HG03025 (cell line): ENCODE measurements around the gene GPATCH3.
"Not testable (repeated sequence)": the region's sequence is repeated elsewhere in the genome, so short reads cannot be mapped to it uniquely, and the experiment has no call there.

Source experiments
- ATAC-seq: cut with Tn5 transposase; IDR thresholded peaks from one replicate; pipeline ENCODE4 v1.9.1; 2021; ENCODE audit warnings: mild to moderate bottlenecking, moderate library complexity; ENCODE audit not compliant: unreplicated experiment, low FRiP score

GPATCH3 gene

GRCh38 chr1:26900001-26900814, at the start of gene GPATCH3:
TSS of gene GPATCH3 (minus strand) at chr1:26900467. CDS start at chr1:26900442, 25 bp downstream.
- ATAC-seq, result no peak

DNA sequence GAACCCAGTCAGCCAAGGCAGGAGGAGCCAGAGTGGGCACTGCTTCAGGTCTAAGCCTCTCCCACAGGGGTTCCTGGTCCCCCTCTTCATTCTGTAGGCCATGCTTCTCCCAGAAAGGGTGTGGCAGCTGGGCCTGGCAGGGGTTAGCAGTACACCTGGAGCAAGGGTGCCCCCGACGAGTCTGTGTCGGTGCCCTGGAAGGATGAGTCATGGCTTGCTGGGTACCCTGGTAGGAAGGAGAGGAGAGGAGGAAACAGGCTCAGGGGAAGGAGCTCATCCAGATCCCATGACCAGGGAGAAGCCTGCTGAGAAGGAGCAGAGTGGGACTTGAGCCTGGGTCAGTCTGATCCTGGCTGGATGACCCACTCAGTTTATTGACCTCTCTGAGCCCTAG, 49.7 kb upstream of the GPATCH3 start:
- no peak for ATAC-seq

- ATAC-seq, result no peak
Observed at GRCh38 chr1:26949266-26949925, 49.1 kb upstream of the GPATCH3 start.

DNA sequence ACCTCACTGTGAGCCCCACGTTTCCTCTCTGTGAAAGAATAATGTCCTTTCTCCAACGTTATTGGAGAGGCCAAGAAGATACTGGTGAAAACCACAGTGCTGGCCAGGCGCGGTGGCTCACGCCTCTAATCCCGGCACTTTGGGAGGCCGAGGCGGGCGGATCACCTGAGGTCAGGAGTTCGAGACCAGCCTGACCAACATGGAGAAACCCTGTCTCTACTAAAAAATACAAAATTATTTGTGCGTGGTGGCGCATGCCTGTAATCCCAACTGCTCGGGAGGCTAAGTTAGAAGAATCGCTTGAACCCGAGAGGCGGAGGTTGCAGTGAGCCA, 48.4 kb upstream of the GPATCH3 start:
- ATAC-seq, result not testable (repeated sequence)

- no peak for ATAC-seq
Observed at GRCh38 chr1:26946270-26946669, 46.0 kb upstream of the GPATCH3 start.

GRCh38 chr1:26945728-26946127, 45.5 kb upstream of the GPATCH3 start:
- no peak for ATAC-seq

DNA sequence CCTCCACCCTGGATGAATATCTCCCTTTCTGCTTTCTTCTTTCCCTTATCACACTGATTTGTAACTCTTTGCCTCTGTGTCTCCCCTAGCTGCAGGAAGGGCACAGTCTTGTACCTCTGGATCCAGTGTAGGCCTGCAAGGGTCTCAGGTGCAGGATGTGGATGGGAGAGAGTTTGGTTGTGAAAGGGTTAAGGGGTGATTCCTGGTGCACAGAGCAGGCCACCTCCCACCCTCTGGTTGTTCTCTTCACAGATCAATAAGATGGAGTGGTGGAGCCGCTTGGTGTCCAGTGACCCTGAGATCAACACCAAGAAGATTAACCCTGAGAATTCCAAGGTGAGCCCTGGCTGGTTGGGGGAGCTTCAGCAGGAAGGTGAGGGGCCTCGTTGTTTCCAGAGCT, 44.9 kb upstream of the GPATCH3 start:
- no peak for ATAC-seq

GRCh38 chr1:26942656-26943055, 42.4 kb upstream of the GPATCH3 start:
- no peak for ATAC-seq

- ATAC-seq, result no peak
Observed at GRCh38 chr1:26941311-26941710, 41.0 kb upstream of the GPATCH3 start.

DNA sequence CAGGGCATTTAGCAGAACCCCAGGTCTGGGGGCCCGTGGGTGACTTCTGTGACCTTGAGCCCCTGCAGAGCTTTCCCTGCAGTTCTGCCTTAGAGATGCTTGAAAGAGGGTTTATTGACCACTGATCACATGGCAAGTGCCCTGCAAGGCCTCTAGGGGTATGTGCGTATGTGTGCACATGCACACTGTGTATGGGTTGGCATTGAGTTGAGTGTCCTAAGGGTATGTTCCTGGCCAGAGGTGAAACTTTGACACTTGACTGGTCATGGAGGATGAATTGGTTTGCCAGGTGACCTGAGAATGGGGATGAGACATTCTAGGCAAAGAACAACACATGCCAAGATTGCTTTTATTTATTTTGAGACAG, 38.4 kb upstream of the GPATCH3 start:
- no peak for ATAC-seq

GRCh38 chr1:26938004-26938658, 37.9 kb upstream of the GPATCH3 start:
- ATAC-seq, result no peak

GRCh38 chr1:26936823-26937222, 36.6 kb upstream of the GPATCH3 start:
- ATAC-seq, result no peak

- ATAC-seq, result no peak
Observed at GRCh38 chr1:26932531-26932930, 32.3 kb upstream of the GPATCH3 start.

- ATAC-seq, result no peak
Observed at GRCh38 chr1:26923711-26924110, 23.4 kb upstream of the GPATCH3 start.

DNA sequence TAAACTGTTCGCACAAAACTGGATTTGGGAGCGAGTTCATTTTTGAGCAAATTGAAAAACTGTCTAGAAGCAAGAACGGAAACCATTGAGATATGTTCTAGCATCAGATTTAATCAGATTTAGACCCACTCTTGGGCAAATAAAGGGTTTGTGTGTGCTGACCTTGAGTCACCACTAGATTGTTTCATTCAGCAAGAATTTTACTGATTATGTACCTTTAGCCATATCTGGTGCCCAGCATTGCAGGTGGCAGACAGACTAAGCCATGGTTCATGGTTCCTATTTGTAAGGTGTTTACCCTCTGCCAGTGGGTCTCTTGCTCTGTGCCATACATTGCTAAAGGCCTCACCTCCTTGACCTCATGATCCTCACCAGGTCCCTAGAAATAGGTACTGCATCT, 22.6 kb upstream of the GPATCH3 start:
- ATAC-seq, result no peak

GRCh38 chr1:26922431-26922729, 22.1 kb upstream of the GPATCH3 start:
- no peak for ATAC-seq

DNA sequence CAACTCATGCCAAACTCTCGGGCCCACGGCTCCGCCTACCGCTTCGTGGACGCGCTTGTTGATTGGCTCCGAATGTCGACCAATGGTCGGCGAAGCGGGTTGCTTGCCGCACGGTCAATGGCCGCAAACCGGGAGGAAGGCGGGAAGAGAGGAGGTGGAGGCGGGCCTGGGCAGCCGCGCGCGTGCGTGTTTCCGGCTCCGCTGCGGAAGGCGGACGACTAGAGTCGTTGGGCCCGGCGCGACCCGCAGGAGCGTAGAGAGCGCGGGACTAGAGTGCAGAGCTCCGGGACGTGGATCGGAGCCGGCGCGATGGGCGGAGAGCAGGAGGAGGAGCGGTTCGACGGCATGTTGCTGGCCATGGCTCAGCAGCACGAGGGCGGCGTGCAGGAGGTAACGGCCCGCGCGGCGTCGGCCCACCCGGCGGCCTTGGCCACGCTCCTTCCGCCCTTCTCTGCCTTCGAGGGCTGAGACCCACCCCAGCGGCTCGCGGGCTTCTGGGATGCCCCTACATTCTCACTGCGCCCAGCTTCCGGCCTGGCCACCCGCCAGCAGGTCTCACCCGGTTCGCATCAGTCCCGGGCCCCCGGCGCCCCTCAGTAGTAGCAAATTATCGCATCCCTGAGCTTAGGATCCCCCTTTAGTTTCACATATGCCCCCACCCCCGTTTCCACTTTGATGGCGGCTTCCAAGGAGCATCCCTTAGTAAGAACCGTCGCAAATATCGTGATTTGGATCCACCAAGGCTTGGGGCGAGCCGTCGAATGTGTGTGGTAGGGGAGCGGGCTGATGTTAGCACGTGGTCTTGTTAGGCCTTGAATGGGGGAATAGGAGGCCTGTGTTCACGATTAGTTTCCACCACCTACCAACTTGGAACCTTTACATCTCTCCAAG, 21.5 kb upstream of the GPATCH3 start, which contains the start of gene NUDC:
NUDC (plus strand) TSS at position 204 of the 891 bp plus-strand sequence; CDS start at position 310, 106 bp downstream.
- ATAC-seq, result peak; percentile 90

DNA sequence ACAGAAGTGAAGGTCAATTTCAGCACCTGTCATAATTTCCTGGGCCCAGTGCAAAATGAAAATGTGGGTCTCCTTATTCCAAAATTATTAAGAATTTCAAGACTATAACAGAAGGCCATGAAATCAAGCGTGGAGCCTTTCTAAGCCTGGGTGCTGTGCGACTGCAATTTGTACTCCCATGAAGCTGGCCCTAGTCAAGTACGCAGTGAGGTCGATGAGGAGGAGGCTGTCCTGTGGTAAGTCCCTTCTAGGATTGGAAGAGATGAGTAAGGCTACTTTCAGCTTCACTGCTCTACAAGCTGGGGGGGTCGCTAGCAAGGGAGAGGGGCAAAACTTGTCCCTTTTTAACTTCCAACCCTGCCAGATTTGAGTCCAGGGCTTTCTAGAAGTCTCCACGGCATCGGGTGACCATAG, 20.9 kb upstream of the GPATCH3 start:
- ATAC-seq, result no peak

DNA sequence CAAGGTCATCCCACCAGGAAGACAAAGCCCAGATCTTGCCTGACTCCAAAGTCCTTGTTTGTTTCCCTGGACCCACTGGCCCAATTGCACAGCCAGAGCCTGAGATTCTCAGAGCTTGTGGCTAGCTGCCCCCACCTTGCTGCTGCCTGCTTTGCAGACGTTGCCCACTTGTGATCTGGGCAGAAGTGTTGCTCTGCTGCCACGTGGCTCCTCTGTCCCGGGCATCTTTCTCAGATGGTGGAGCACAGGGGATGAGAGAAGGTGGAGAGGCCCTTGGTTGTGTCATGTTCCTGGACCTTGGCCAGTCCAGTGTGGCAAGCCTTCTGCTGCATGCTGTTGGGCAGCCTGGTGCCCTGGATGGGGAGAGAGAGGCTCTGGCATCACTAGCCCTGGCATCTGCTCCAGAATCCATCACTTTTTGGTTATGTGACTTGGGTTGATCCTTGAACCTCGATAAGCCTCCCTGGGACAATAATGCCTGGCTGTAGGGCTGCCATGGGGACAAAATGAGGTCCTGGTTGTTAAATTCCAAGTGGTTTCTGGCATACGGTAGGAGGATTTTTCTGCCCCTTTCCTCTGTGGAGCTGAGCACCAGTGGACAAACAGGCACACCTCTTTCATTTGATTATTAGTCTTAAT, 15.1 kb upstream of the GPATCH3 start:
- no peak for ATAC-seq
